Midbrain (tissue), 1 donor: ENCODE results near the gene PIK3CD.
"Not testable (repeated sequence)": the region's sequence is repeated elsewhere in the genome, so short reads cannot be mapped to it uniquely, and the experiment has no call there.

ENCODE experiments used
- DNase-seq: peaks from one replicate; lab custom pipeline; 2025; lab: John Stamatoyannopoulos, UW

PIK3CD gene

GRCh38 chr1:9621032-9621431 lies 30.5 kb upstream of the PIK3CD start:
- no peak for DNase-seq

- no peak for DNase-seq
Observed at GRCh38 chr1:9624081-9624480, 27.4 kb upstream of the PIK3CD start.

- not testable (repeated sequence) for DNase-seq
Observed at GRCh38 chr1:9625030-9625429, 26.5 kb upstream of the PIK3CD start.

GRCh38 chr1:9626201-9626608 lies 25.3 kb upstream of the PIK3CD start:
- DNase-seq: no peak

GRCh38 chr1:9628541-9629444 lies 22.7 kb upstream of the PIK3CD start:
- DNase-seq: no peak

- DNase-seq: no peak
Observed at GRCh38 chr1:9629445-9630201, 21.9 kb upstream of the PIK3CD start.

GRCh38 chr1:9630331-9631111 lies 21.0 kb upstream of the PIK3CD start:
- no peak for DNase-seq

- no peak for DNase-seq
Observed at GRCh38 chr1:9631613-9632012, 19.9 kb upstream of the PIK3CD start.

- no peak for DNase-seq
Observed at GRCh38 chr1:9633493-9633892, 18.0 kb upstream of the PIK3CD start.

- no peak for DNase-seq
Observed at GRCh38 chr1:9634582-9634981, 16.9 kb upstream of the PIK3CD start.

- no peak for DNase-seq
Observed at GRCh38 chr1:9639227-9639626, 12.3 kb upstream of the PIK3CD start.

- no peak for DNase-seq
Observed at GRCh38 chr1:9643351-9644256, 7.9 kb upstream of the PIK3CD start.

- no peak for DNase-seq
Observed at GRCh38 chr1:9646037-9646436, 5.5 kb upstream of the PIK3CD start.

GRCh38 chr1:9648171-9648570 lies 3.4 kb upstream of the PIK3CD start:
- DNase-seq: no peak

- no peak for DNase-seq
Observed at GRCh38 chr1:9649769-9650168, 1.8 kb upstream of the PIK3CD start.

- no peak for DNase-seq
Observed at GRCh38 chr1:9651220-9651564, 339 bp upstream of the PIK3CD start.

GRCh38 chr1:9652379-9653209 lies 1.1 kb downstream of the PIK3CD start:
- no peak for DNase-seq

- DNase-seq: no peak
Observed at GRCh38 chr1:9653210-9653490, 1.6 kb downstream of the PIK3CD start.

GRCh38 chr1:9653491-9654050 lies 2.0 kb downstream of the PIK3CD start:
- DNase-seq: no peak

- no peak for DNase-seq
Observed at GRCh38 chr1:9654051-9654833, 2.7 kb downstream of the PIK3CD start.
